Mammary epithelial cell (primary cell): Measurements from ENCODE around the gene IGSF8.

Experiments used
- EZH2 ChIP-seq: IDR thresholded peaks from 2 replicates; pipeline ENCODE4 v1.6.1; 2012; ENCODE audit warnings: low read length, inconsistent platforms, borderline replicate concordance
- TF ChIP-seq, protein P1 (sequence below), 2 donors: IDR thresholded peaks in 1 of 2; conservative IDR thresholded peaks in 1 of 2; 2 replicates each; pipeline ENCODE4 v1.5.1; 2011 to 2012; ENCODE audit warnings: inconsistent platforms in 2 of 2, low read length in 2 of 2, mild to moderate bottlenecking in 2 of 2, control low read depth in 1 of 2, low read depth in 1 of 2; ENCODE audit not compliant: insufficient read depth in 1 of 2; ENCODE audit errors: extremely low read depth in 1 of 2

DNA sequence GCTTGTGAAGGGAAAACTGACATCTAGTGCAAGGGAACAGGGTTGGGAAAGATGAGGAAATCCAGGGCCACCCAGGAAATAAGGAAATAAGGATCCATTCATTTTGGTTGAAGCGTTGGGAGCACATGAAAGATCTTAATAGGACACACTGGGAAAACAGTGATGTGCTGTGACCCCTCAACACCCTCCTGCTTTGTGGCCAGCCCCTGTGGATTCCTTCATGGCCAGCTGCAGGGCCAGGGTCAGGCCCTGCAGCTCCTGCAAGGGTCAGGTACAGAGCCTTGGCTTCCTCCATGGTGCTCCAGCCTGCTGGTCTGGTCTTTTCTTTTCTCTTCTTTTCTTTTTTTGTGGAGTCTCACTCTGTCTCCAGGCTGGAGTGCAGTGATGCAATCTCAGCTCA lies 47.8 kb downstream of the IGSF8 start:
- TF ChIP-seq, protein P1, sequence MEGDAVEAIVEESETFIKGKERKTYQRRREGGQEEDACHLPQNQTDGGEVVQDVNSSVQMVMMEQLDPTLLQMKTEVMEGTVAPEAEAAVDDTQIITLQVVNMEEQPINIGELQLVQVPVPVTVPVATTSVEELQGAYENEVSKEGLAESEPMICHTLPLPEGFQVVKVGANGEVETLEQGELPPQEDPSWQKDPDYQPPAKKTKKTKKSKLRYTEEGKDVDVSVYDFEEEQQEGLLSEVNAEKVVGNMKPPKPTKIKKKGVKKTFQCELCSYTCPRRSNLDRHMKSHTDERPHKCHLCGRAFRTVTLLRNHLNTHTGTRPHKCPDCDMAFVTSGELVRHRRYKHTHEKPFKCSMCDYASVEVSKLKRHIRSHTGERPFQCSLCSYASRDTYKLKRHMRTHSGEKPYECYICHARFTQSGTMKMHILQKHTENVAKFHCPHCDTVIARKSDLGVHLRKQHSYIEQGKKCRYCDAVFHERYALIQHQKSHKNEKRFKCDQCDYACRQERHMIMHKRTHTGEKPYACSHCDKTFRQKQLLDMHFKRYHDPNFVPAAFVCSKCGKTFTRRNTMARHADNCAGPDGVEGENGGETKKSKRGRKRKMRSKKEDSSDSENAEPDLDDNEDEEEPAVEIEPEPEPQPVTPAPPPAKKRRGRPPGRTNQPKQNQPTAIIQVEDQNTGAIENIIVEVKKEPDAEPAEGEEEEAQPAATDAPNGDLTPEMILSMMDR (conservative IDR thresholded peaks at IDR 0.05 in 1 of 2, IDR thresholded peaks at IDR 0.05 in 1 of 2; ENCODE audit: extremely low read depth in 1 of 2, insufficient read depth in 1 of 2, low read depth in 1 of 2, low read length in 2 of 2), result no peak
- no peak for TF ChIP-seq EZH2
